Muscle of back (tissue), 11 donors: ENCODE data around the gene ASPSCR1. TPM values are rescaled to one million over a fixed set of nuclear protein-coding genes. Genes with fewer than 3 reads are reported as not detected.
"Not testable (repeated sequence)": the region's sequence is repeated elsewhere in the genome, so short reads cannot be mapped to it uniquely, and the experiment has no call there.

Experiments
- DNase-seq, 3 donors: peaks; one replicate each; pipeline versions ENCODE4 v3.0.0 to v3.0.0-alpha.2; 2013
- polyA plus RNA-seq, 10 donors: library from polyadenylated mRNA; unstranded; fragments of 120-200 nt; gene quantifications; one replicate each; pipeline ENCODE4 v1.2.1, GENCODE V29; 2013; ENCODE audit not compliant: insufficient read length in 10 of 10

ASPSCR1 gene
- polyA plus RNA-seq, 10 donors, result 15.5 to 28.4 (median 21.6) TPM

GRCh38 chr17:81940538-81941483 is 36.6 kb upstream of the ASPSCR1 start:
- DNase-seq, result no peak

GRCh38 chr17:81941484-81942166 is 35.8 kb upstream of the ASPSCR1 start:
- peak in 2 of 3 donors; percentile 61 to 68 for DNase-seq

- DNase-seq, result no peak
Measured at GRCh38 chr17:81942167-81942553, 35.3 kb upstream of the ASPSCR1 start.

GRCh38 chr17:81944858-81945257 is 32.6 kb upstream of the ASPSCR1 start:
- no peak for DNase-seq

- DNase-seq, result no peak
Measured at GRCh38 chr17:81947189-81947588, 30.2 kb upstream of the ASPSCR1 start, which contains the start of gene MYADML2. MYADML2 (minus strand) TSS chr17:81947233; CDS start chr17:81941741, 5,492 bp downstream.

GRCh38 chr17:81948635-81949378 is 28.6 kb upstream of the ASPSCR1 start:
- no peak for DNase-seq

- no peak for DNase-seq
Measured at GRCh38 chr17:81950501-81950900, 26.9 kb upstream of the ASPSCR1 start.

- DNase-seq, result no peak
Measured at GRCh38 chr17:81951785-81952684, 25.4 kb upstream of the ASPSCR1 start.

- DNase-seq, result no peak
Measured at GRCh38 chr17:81952792-81953228, 24.6 kb upstream of the ASPSCR1 start.

GRCh38 chr17:81953443-81953842 is 24.0 kb upstream of the ASPSCR1 start:
- not testable (repeated sequence) for DNase-seq

- DNase-seq, result no peak
Measured at GRCh38 chr17:81954131-81955057, 23.0 kb upstream of the ASPSCR1 start.

- no peak for DNase-seq
Measured at GRCh38 chr17:81955058-81955681, 22.3 kb upstream of the ASPSCR1 start.

GRCh38 chr17:81955756-81956544 is 21.5 kb upstream of the ASPSCR1 start:
- no peak for DNase-seq

- DNase-seq, result no peak
Measured at GRCh38 chr17:81956607-81957589, 20.5 kb upstream of the ASPSCR1 start.

GRCh38 chr17:81957691-81958432 is 19.6 kb upstream of the ASPSCR1 start:
- DNase-seq, result no peak

- no peak for DNase-seq
Measured at GRCh38 chr17:81958633-81959342, 18.6 kb upstream of the ASPSCR1 start.
